HG03457 (cell line): ENCODE results near the gene LDLRAD3.

Experiments
- ATAC-seq: cut with Tn5 transposase; IDR thresholded peaks from one replicate; pipeline ENCODE4 v1.9.1; 2021; ENCODE audit warnings: moderate number of reproducible peaks; ENCODE audit not compliant: unreplicated experiment

Gene LDLRAD3

GRCh38 chr11:36098087-36098486 lies 154.2 kb downstream of the LDLRAD3 start:
- no peak for ATAC-seq

DNA sequence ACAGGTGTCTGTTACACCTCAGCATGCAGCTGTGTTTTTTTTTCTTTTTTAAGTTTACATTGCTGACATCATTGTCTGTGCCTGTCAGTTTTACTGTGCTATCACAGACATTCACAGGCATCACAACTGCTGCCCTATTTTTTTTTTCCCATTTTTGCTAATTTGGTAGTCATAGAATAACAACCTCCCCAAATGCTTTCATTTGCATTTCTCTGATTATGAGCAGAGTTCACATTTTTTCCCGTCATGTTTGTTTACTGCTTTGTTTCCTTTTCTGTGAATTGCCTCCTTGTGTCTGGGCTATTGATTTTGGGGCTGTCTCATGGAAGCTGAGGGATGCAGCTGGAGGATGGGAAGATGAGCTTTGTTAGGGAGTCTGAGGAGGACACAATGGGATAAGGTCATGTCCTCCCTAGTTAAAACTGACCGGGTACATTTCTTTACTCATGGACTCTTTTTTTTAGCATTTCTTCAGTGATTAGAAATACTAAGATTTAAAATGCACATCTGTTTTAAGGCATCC lies 155.1 kb downstream of the LDLRAD3 start:
- ATAC-seq = no peak

DNA sequence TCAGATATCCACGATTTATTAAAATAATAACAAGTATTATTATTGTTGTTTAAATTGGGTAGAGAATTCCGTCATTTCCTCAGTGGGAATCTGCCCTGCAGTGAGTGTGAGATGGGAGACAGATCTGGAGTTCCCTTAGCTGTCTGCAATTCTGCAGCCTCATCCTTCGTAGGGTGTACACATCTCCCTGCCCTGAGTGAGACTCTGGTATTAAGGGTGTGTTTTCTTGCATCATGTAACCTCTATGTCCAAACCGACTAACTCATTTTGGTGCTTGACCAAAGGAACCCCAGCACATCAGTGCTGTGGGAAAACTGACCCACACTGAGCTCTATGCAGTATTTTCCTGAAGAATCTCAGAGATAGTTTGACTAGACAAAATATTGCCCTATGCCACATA lies 157.6 kb downstream of the LDLRAD3 start:
- no peak for ATAC-seq

DNA sequence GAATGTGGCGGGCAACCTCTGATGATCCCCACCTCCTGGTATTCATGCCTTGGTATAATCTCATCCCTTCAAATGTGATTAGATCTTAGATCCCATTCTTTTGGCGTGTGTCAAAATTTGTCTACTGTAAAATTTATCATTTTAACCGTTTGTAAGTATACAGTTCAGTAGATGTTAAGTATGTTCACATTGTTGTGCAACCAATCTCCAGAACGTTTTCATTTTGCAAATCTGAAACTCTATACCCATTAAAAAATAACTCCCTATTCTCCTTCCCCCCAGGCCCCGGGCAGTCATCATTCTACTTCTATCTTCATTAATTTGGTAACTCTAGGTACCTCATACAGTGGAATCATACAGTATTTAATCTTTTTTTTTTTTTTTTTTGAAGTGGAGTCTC lies 159.0 kb downstream of the LDLRAD3 start:
- no peak for ATAC-seq

- no peak for ATAC-seq
Observed at GRCh38 chr11:36103933-36104530, 160.2 kb downstream of the LDLRAD3 start.

DNA sequence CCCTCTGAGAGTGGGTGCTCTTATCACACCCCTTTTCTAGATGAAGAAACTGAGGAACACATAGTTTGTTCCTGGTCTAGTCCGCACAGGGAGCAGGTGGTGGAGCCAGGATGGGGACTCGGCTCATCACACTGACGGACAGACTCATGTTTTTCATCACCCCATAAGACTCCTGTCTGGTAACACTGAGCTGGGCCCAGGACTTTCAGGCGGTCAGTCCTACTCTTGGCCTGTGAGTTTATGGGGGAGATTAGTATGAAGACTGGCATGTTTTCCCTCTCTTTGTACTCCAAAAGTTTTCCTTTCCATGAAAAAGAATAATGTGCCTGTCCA lies 160.8 kb downstream of the LDLRAD3 start:
- no peak for ATAC-seq

- no peak for ATAC-seq
Observed at GRCh38 chr11:36105743-36106581, 162.1 kb downstream of the LDLRAD3 start.

DNA sequence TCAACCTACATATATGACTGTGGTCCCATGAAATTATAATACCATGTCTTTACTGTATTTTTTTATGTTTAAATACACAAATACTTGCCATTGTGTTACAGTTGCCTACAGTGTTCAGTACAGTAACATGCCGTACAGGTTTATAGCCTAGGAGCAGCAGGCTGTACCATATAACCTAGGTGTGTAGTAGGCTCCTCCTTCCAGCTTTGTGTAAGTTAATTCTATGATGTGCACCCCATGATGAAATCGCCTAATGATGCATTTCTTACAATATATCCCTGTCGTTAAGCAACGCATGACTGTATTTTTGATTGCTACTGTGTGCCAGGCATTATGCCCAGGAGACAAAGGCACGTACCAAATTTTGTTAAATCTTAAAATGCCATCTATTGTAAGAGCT lies 163.7 kb downstream of the LDLRAD3 start:
- no peak for ATAC-seq

DNA sequence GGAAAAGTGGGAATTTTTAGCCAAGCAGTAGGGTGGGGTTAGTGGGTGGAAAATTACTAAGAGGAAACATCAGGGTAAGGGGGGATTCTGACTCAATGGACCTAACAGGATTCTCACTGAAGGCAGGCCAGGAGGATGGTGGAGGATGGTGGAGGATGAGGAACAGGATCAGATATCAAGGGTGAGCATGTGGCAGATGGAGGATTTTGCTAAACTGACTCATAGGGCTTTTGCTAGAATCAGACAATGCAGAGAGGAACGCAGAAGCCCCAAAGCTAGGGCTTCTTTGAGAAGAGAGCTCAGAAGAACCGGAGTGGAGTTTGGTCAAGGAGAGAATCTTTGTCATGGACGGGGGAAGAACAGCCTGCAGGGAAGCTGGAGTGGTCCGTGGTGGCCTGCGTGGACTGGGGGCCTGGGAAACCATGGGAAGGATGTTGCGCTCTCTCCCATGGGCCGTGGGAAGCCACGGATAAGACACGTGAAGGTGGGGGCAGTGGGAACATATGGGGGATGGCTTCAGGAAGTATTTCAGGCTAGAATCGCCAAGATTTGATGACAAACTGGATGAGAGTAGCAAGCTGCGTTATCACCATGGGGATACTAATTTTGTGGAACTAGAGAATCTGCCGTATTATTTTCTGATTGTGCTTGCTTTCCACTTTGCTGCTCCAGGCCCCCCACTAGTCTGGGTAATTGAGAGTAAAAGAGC lies 165.2 kb downstream of the LDLRAD3 start:
- ATAC-seq = no peak

DNA sequence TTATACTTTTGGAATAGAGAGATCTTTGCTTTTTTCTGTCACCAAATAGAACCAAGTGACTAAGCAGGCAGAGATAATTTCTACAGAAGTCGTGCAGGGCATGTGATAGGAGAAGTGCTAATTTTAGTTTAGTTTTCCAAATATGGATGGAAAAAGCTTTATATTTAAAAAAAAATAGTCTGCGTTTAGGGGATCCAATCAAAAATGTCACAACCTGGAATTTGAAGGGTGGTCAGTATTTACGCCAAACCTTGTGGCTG lies 165.7 kb downstream of the LDLRAD3 start:
- ATAC-seq = no peak

GRCh38 chr11:36109850-36110606 lies 166.2 kb downstream of the LDLRAD3 start:
- no peak for ATAC-seq

- ATAC-seq = no peak
Observed at GRCh38 chr11:36110668-36111410, 167.0 kb downstream of the LDLRAD3 start.

GRCh38 chr11:36114095-36114494 lies 170.2 kb downstream of the LDLRAD3 start:
- no peak for ATAC-seq

DNA sequence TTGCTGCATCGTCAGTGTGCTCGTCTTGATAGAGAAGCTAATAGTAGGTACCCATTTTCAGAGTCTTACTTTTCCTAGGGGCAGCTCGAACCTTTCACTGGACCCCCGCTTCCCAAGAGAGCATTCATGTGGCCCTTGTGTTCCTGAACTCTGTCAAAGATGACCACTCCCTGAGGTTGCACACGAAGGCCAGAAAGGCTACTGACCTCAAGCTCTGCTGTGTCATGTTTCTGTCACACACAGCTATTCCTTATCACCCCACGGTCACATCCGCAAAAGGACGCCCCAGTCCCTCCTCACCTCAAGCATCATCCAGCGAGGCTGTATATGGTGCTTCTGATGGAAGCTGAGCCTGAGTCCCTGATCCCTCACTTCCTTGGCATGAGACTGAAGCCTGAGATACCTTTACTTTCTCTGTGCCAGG lies 171.5 kb downstream of the LDLRAD3 start:
- ATAC-seq = no peak

GRCh38 chr11:36116161-36116560 lies 172.3 kb downstream of the LDLRAD3 start:
- ATAC-seq = no peak

- no peak for ATAC-seq
Observed at GRCh38 chr11:36118084-36118483, 174.2 kb downstream of the LDLRAD3 start.

DNA sequence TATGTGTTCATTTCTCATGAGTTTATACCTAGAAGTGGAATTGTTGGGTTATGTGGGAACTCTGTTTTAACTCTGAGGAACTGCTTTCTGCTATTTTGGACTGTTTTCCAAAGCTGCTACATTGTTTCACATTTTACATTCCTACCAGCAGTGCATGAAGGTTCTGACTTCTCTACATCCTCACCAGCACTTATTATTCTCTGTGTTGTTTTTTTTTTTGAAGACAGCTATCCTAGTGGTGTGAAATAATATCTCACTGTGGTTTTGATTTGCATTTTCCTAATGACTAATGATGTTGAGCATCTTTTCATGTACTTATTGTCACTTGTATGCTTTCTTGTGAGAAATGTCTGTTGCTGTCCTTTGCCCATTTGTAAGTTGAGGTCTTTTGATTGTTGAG lies 175.4 kb downstream of the LDLRAD3 start:
- no peak for ATAC-seq

DNA sequence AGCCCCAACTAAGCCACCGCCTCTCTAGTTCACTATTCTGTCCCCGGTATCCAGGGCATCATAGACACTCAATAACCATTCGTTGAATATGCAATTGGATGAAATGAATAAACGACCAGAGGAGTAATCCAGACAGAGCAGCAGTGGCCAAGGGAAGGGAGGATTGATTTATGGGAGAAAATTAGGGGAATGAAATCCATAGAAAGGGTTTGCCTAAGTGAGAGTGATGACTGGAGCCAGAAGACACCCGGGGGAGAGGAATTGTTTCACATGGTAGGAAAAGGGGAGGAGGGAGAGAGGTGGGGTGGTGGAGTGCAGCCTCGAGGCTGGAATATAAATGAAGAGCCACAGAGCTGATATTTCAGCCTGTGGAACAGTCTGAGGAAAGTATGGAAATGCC lies 177.2 kb downstream of the LDLRAD3 start:
- no peak for ATAC-seq

DNA sequence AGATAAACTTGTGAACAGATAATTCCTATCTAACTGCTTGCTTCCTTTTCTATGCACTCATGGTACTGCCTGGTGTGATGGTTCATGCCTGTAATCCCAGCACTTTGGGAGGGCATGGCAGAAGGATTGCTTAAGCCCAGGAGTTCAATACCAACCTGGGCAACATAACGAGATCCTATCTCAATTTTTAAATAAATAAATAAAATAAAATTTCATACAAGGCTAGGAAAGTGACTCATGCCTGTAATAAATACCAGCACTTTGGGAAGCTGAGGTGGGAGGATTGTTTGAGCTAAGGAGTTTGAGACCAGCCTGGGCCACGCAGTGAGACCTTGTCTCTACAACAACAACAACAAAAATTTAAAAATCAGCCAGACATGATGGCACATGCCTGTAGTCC lies 178.8 kb downstream of the LDLRAD3 start:
- no peak for ATAC-seq

GRCh38 chr11:36123336-36124101 lies 179.7 kb downstream of the LDLRAD3 start:
- no peak for ATAC-seq
